ENCODE measurements around the gene BPIFB6.

Gene BPIFB6

GRCh38 chr20:33083544-33084340 is 52.3 kb downstream of the BPIFB6 start:
- TF ChIP-seq CTCF (IDR thresholded peaks at IDR 0.05; ENCODE audit: low read depth, low read length, poor library complexity, severe bottlenecking): no peak
- TF ChIP-seq EZH2phosphoT487 (IDR thresholded peaks at IDR 0.05; ENCODE audit: borderline replicate concordance, low read length): no peak
- Histone ChIP-seq H3K4me3 (ENCODE audit: low read length) (no peak overlapping the region), H3F3A (ENCODE audit: control insufficient read depth, insufficient read depth) (no peaks in the 10 kb centered on the region), H3K27me3 (ENCODE audit: control insufficient read depth, low read length) (no peaks in the 10 kb centered on the region), H3K79me2 (ENCODE audit: control insufficient read depth, low read length) (no peaks in the 10 kb centered on the region), H3K9me3 (ENCODE audit: control insufficient read depth, insufficient read depth, low read length) (no peaks in the 10 kb centered on the region), H4K20me1 (ENCODE audit: control insufficient read depth, insufficient read depth, low read depth, low read length) (no peaks in the 10 kb centered on the region), H3K4me2 (ENCODE audit: low read length) (no peak overlapping the region), H3K9me2 (replicated peaks; ENCODE audit: control insufficient read depth, low read length) (no peaks in the 10 kb centered on the region), H3K27ac (ENCODE audit: low read depth, low read length) (no peak overlapping the region), H3K4me1 (ENCODE audit: control insufficient read depth, low read length) (no peaks in the 10 kb centered on the region), H3K36me3 (ENCODE audit: control insufficient read depth, low read length) (no peaks in the 10 kb centered on the region)

- Histone ChIP-seq H3K9me2 (replicated peaks; ENCODE audit: control insufficient read depth, low read length) (no peaks in the 10 kb centered on the region), H3F3A (ENCODE audit: control insufficient read depth, insufficient read depth) (no peaks in the 10 kb centered on the region), H3K27me3 (ENCODE audit: control insufficient read depth, low read length) (no peaks in the 10 kb centered on the region), H3K4me2 (ENCODE audit: low read length) (no peak overlapping the region), H3K4me1 (ENCODE audit: control insufficient read depth, low read length) (no peaks in the 10 kb centered on the region), H3K4me3 (ENCODE audit: low read length) (no peak overlapping the region), H3K79me2 (ENCODE audit: control insufficient read depth, low read length) (no peaks in the 10 kb centered on the region), H3K27ac (ENCODE audit: low read depth, low read length) (no peak overlapping the region), H3K9me3 (ENCODE audit: control insufficient read depth, insufficient read depth, low read length) (no peaks in the 10 kb centered on the region), H4K20me1 (ENCODE audit: control insufficient read depth, insufficient read depth, low read depth, low read length) (no peaks in the 10 kb centered on the region), H3K36me3 (ENCODE audit: control insufficient read depth, low read length) (no peaks in the 10 kb centered on the region)
- no peak for TF ChIP-seq EZH2phosphoT487 (IDR thresholded peaks at IDR 0.05; ENCODE audit: borderline replicate concordance, low read length)
- TF ChIP-seq CTCF (IDR thresholded peaks at IDR 0.05; ENCODE audit: low read depth, low read length, poor library complexity, severe bottlenecking): no peak
These were observed 53.3 kb downstream of the BPIFB6 start for GRCh38 chr20:33084722-33085121.

GRCh38 chr20:33086052-33086722 is 54.7 kb downstream of the BPIFB6 start:
- H3K36me3 ChIP-seq (ENCODE audit: control insufficient read depth, low read length): no peaks in the 10 kb centered on the region
- no peak for TF ChIP-seq CTCF (IDR thresholded peaks at IDR 0.05; ENCODE audit: low read depth, low read length, poor library complexity, severe bottlenecking)
- no peak for TF ChIP-seq EZH2phosphoT487 (IDR thresholded peaks at IDR 0.05; ENCODE audit: borderline replicate concordance, low read length)
- H3K79me2 ChIP-seq (ENCODE audit: control insufficient read depth, low read length): no peaks in the 10 kb centered on the region
- no peaks in the 10 kb centered on the region for H3F3A ChIP-seq (ENCODE audit: control insufficient read depth, insufficient read depth)
- H3K4me2 ChIP-seq (ENCODE audit: low read length): no peak overlapping the region
- no peaks in the 10 kb centered on the region for H4K20me1 ChIP-seq (ENCODE audit: control insufficient read depth, insufficient read depth, low read depth, low read length)
- H3K9me3 ChIP-seq (ENCODE audit: control insufficient read depth, insufficient read depth, low read length): no peaks in the 10 kb centered on the region
- H3K27ac ChIP-seq (ENCODE audit: low read depth, low read length): no peak overlapping the region
- no peaks in the 10 kb centered on the region for H3K4me1 ChIP-seq (ENCODE audit: control insufficient read depth, low read length)
- H3K27me3 ChIP-seq (ENCODE audit: control insufficient read depth, low read length): no peaks in the 10 kb centered on the region
- no peak overlapping the region for H3K4me3 ChIP-seq (ENCODE audit: low read length)
- no peaks in the 10 kb centered on the region for H3K9me2 ChIP-seq (replicated peaks; ENCODE audit: control insufficient read depth, low read length)

Measured in DOHH2 (cell line).